HepG2 (cell line): Measurements from ENCODE around the gene MEIOC. TPM values are rescaled to one million over a fixed set of nuclear protein-coding genes. Genes with fewer than 3 reads are reported as not detected.

Source experiments
- AKAP8 ChIP-seq: sonication (generic); formaldehyde crosslinking; IDR thresholded peaks from 2 replicates; pipeline ENCODE4 v1.5.1; 2020; ENCODE audit warnings: mild to moderate bottlenecking, missing genetic modification reagents
- CBX2 ChIP-seq, 2 experiments: fragments of 200-600 bp in 1 of 2; sonication (generic); formaldehyde crosslinking in 1 of 2; IDR thresholded peaks; 2 replicates each; pipeline versions ENCODE4 v1.7.0 to v1.8.1; 2018 to 2022; ENCODE audit warnings: low read depth in 2 of 2, low read length in 1 of 2, mild to moderate bottlenecking in 1 of 2, missing genetic modification reagents in 1 of 2
- ISX ChIP-seq: sonication (generic); formaldehyde crosslinking; conservative IDR thresholded peaks from 2 replicates; pipeline ENCODE4 v1.5.0; 2020; ENCODE audit warnings: missing genetic modification reagents
- KDM3A ChIP-seq: IDR thresholded peaks from 2 replicates; pipeline ENCODE4 v1.6.1; 2018; ENCODE audit warnings: low read depth, missing compliant biosample characterization
- KDM5B ChIP-seq: sonication (generic); formaldehyde crosslinking; IDR thresholded peaks from 2 replicates; pipeline ENCODE4 v1.4.0; 2020; ENCODE audit warnings: missing genetic modification reagents, mild to moderate bottlenecking, borderline replicate concordance
- MBNL3 ChIP-seq: fragments of 250-450 bp; sonication (Bioruptor Pico); conservative IDR thresholded peaks from 2 replicates; pipeline ENCODE4 v1.8.0; 2022; ENCODE audit warnings: mild to moderate bottlenecking, inconsistent platforms
- MEF2D ChIP-seq: sonication (generic); formaldehyde crosslinking; IDR thresholded peaks from 2 replicates; pipeline ENCODE4 v1.5.1; 2020; ENCODE audit warnings: mild to moderate bottlenecking, missing genetic modification reagents
- MEIS2 ChIP-seq: sonication (generic); formaldehyde crosslinking; IDR thresholded peaks from 2 replicates; pipeline ENCODE4 v1.9.0; 2021; ENCODE audit warnings: mild to moderate bottlenecking, missing genetic modification reagents
- PCBP1 ChIP-seq: fragments of 200-400 bp; formaldehyde crosslinking; IDR thresholded peaks from 2 replicates; pipeline ENCODE4 v1.6.1; 2017; ENCODE audit warnings: mild to moderate bottlenecking, low read depth, low read length, borderline replicate concordance
- PHF8 ChIP-seq: sonication (generic); formaldehyde crosslinking; IDR thresholded peaks from 2 replicates; pipeline ENCODE4 v1.5.0; 2020; ENCODE audit warnings: missing genetic modification reagents
- RBM39 ChIP-seq: fragments of 200-400 bp; formaldehyde crosslinking; IDR thresholded peaks from one replicate; pipeline ENCODE4 v1.6.1; 2018; ENCODE audit warnings: antibody characterized with exemption, mild to moderate bottlenecking, low read depth, low read length; ENCODE audit not compliant: poor library complexity, severe bottlenecking
- SAP130 ChIP-seq: IDR thresholded peaks from 2 replicates; pipeline ENCODE4 v1.6.1; 2016; ENCODE audit warnings: low read depth
- TAF15 ChIP-seq: fragments of 200-400 bp; formaldehyde crosslinking; IDR thresholded peaks from one replicate; pipeline ENCODE4 v1.6.1; 2018; ENCODE audit warnings: mild to moderate bottlenecking, low read depth, low read length; ENCODE audit not compliant: poor library complexity, severe bottlenecking
- TARDBP ChIP-seq: sonication (generic); formaldehyde crosslinking; IDR thresholded peaks from 2 replicates; pipeline ENCODE4 v1.8.0; 2022; ENCODE audit warnings: mild to moderate bottlenecking, missing genetic modification reagents
- ZFAT ChIP-seq: sonication (generic); formaldehyde crosslinking; conservative IDR thresholded peaks from 2 replicates; pipeline ENCODE4 v1.8.1; 2023; ENCODE audit warnings: missing genetic modification reagents, inconsistent platforms
- ZMAT3 ChIP-seq: sonication (generic); formaldehyde crosslinking; conservative IDR thresholded peaks from 2 replicates; pipeline ENCODE4 v1.7.0; 2021; ENCODE audit warnings: missing genetic modification reagents
- ZNF12 ChIP-seq: sonication (generic); formaldehyde crosslinking; IDR thresholded peaks from 2 replicates; pipeline ENCODE4 v1.5.0; 2020; ENCODE audit warnings: missing genetic modification reagents
- ZNF20 ChIP-seq: sonication (generic); formaldehyde crosslinking; IDR thresholded peaks from 2 replicates; pipeline ENCODE4 v1.4.0; 2020; ENCODE audit warnings: mild to moderate bottlenecking, moderate library complexity, missing genetic modification reagents
- ZNF644 ChIP-seq: IDR thresholded peaks from 2 replicates; pipeline ENCODE4 v1.6.1; 2016; ENCODE audit warnings: low read depth
- polyA plus RNA-seq, 8 experiments: library from polyadenylated mRNA; depleted of rRNA in 3 of 8; stranded (reverse) in 7 of 8; unstranded in 1 of 8; fragments of >200 nt; fragmentation: Illumina TruSeq in 4 of 8; extraction: Trizol in 4 of 8; gene quantifications; 2 replicates each; pipeline versions ENCODE4 v1.2.1 to v1.2.3, GENCODE V29; 2011 to 2016; ENCODE audit warnings: low read depth in 4 of 8, missing spikeins in 1 of 8, mixed read lengths in 1 of 8; ENCODE audit not compliant: insufficient read depth in 1 of 8
- total RNA-seq, 5 experiments: library from RNA; depleted of rRNA; stranded (reverse); fragments of >200 nt; fragmentation: Illumina TruSeq; extraction: Trizol; gene quantifications; 2 replicates each; pipeline ENCODE4 v1.2.3, GENCODE V29; 2016; ENCODE audit warnings: low read depth in 1 of 5
- TF ChIP-seq, protein P1 (sequence below): sonication (generic); IDR thresholded peaks from 2 replicates; pipeline ENCODE4 v1.6.1; 2016; ENCODE audit warnings: low read depth, borderline replicate concordance
- TF ChIP-seq, protein P2 (sequence below): sonication (generic); formaldehyde crosslinking; IDR thresholded peaks from 2 replicates; pipeline ENCODE4 v1.4.0; 2020; ENCODE audit warnings: missing genetic modification reagents
- TF ChIP-seq, protein P3 (sequence below): sonication (generic); formaldehyde crosslinking; IDR thresholded peaks from 2 replicates; pipeline ENCODE4 v1.8.0; 2022; ENCODE audit warnings: missing genetic modification reagents, mild to moderate bottlenecking, moderate library complexity, borderline replicate concordance
- TF ChIP-seq, protein P4 (sequence below): sonication (generic); formaldehyde crosslinking; IDR thresholded peaks from 2 replicates; pipeline ENCODE4 v1.5.0; 2020; ENCODE audit warnings: mild to moderate bottlenecking, missing genetic modification reagents

Gene MEIOC
- total and polyA plus RNA-seq, 2 of the 13 experiments (the other 11 are each of a cell fraction or from before 2014, with no cell fraction given), result 0.04 to 0.15 TPM

DNA sequence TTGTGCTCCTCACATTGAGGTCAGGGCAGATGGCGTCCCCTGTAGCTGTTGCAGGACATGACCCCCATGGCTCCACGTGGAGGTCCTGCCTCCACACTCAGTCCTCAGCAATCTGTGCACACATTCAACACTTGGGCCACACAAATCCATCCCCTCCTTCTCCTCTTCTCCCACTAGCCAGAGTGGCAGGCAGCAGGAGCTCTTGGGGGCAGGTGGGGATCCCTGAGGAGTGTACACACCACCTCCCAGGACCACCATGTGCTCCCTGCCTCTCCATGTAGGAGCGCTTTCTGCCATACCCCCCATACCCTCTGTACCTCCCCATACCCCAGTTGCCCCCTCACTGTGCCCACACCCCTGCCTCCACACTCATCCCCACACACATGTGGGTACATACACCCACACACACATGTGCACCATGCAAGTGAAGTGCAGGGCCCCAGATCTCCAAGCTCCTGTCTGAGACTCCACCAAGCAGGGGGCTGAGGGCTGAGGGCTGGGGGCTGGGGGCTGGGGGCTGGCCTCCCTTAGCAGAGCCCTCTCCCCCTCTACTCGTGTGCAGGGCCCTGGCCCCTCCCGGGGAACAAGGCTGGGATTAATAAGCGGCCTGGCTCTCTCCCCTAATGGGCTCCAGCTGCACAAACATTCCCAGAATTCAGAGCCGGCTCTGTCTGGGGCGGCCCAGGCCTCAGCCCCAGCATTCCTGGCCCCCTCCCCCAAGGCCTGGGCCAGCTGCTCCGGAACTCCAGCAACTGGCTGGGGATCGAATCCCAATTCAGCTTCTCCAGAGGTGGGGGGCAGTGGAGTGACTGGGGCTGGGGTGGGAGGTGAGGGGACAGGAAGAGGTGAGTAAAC is 48.2 kb upstream of the MEIOC start (continued):
- TF ChIP-seq, protein P1, sequence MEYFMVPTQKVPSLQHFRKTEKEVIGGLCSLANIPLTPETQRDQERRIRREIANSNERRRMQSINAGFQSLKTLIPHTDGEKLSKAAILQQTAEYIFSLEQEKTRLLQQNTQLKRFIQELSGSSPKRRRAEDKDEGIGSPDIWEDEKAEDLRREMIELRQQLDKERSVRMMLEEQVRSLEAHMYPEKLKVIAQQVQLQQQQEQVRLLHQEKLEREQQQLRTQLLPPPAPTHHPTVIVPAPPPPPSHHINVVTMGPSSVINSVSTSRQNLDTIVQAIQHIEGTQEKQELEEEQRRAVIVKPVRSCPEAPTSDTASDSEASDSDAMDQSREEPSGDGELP, result peak; percentile 77; the same call in 1 of the 2 replicates
- TF ChIP-seq, protein P2, sequence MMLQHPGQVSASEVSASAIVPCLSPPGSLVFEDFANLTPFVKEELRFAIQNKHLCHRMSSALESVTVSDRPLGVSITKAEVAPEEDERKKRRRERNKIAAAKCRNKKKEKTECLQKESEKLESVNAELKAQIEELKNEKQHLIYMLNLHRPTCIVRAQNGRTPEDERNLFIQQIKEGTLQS (CRISPR knock-in tag), result no peak
- no peak for TF ChIP-seq CBX2 (IDR thresholded peaks at IDR 0.05; ENCODE audit: low read depth, low read length)
- no peak for TF ChIP-seq CBX2 (CRISPR knock-in tag; IDR thresholded peaks at IDR 0.05; ENCODE audit: low read depth)
- TF ChIP-seq ZNF644 (CRISPR knock-in tag), result no peak
- TF ChIP-seq MEF2D, result no peak
- no peak for TF ChIP-seq ZMAT3
- TF ChIP-seq RBM39, result no peak
- TF ChIP-seq KDM3A, result no peak
- no peak for TF ChIP-seq AKAP8 (CRISPR knock-in tag)
- no peak for TF ChIP-seq ZNF12 (CRISPR knock-in tag)
- TF ChIP-seq, protein P3, sequence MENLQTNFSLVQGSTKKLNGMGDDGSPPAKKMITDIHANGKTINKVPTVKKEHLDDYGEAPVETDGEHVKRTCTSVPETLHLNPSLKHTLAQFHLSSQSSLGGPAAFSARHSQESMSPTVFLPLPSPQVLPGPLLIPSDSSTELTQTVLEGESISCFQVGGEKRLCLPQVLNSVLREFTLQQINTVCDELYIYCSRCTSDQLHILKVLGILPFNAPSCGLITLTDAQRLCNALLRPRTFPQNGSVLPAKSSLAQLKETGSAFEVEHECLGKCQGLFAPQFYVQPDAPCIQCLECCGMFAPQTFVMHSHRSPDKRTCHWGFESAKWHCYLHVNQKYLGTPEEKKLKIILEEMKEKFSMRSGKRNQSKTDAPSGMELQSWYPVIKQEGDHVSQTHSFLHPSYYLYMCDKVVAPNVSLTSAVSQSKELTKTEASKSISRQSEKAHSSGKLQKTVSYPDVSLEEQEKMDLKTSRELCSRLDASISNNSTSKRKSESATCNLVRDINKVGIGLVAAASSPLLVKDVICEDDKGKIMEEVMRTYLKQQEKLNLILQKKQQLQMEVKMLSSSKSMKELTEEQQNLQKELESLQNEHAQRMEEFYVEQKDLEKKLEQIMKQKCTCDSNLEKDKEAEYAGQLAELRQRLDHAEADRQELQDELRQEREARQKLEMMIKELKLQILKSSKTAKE (CRISPR knock-in tag), result no peak
- TF ChIP-seq SAP130 (CRISPR knock-in tag), result no peak
- no peak for TF ChIP-seq KDM5B
- 0 out of 2 replicates have a peak, but pooled peaks have one; percentile 21 for TF ChIP-seq MEIS2
- TF ChIP-seq PCBP1, result 0 out of 2 replicates have a peak, but pooled peaks have one; percentile 62
- no peak for TF ChIP-seq ISX (CRISPR knock-in tag)
- TF ChIP-seq TAF15, result no peak
- TF ChIP-seq ZFAT (CRISPR knock-in tag), result no peak
- no peak for TF ChIP-seq PHF8
- TF ChIP-seq, protein P4, sequence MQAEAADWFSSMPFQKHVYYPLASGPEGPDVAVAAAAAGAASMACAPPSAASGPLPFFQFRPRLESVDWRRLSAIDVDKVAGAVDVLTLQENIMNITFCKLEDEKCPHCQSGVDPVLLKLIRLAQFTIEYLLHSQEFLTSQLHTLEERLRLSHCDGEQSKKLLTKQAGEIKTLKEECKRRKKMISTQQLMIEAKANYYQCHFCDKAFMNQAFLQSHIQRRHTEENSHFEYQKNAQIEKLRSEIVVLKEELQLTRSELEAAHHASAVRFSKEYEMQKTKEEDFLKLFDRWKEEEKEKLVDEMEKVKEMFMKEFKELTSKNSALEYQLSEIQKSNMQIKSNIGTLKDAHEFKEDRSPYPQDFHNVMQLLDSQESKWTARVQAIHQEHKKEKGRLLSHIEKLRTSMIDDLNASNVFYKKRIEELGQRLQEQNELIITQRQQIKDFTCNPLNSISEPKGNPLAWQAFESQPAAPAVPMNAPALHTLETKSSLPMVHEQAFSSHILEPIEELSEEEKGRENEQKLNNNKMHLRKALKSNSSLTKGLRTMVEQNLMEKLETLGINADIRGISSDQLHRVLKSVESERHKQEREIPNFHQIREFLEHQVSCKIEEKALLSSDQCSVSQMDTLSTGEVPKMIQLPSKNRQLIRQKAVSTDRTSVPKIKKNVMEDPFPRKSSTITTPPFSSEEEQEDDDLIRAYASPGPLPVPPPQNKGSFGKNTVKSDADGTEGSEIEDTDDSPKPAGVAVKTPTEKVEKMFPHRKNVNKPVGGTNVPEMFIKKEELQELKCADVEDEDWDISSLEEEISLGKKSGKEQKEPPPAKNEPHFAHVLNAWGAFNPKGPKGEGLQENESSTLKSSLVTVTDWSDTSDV (CRISPR knock-in tag), result no peak
- TF ChIP-seq ZNF20 (CRISPR knock-in tag), result no peak
- TF ChIP-seq MBNL3 (CRISPR knock-in tag), result no peak
- no peak for TF ChIP-seq TARDBP (CRISPR knock-in tag)
